IPS DF 6.9 (cell line): Measurements from ENCODE around the gene INO80.
A peak's percentile ranks its signal among the peaks of the same experiment; 100 is the strongest.

ENCODE experiments used
- DNase-seq: peaks from one replicate; pipeline ENCODE4 v3.0.0-alpha.2; 2013; ENCODE audit warnings: low read depth, low spot score
- H3K27ac ChIP-seq: one replicate; pipeline ENCODE4 v1.5.1; 2013; ENCODE audit warnings: low read length, control low read depth
- H3K27me3 ChIP-seq: 2 replicates; pipeline ENCODE4 v1.6.1; 2013; ENCODE audit warnings: mild to moderate bottlenecking, low read length; ENCODE audit not compliant: control insufficient read depth, insufficient read depth
- H3K36me3 ChIP-seq: 2 replicates; pipeline ENCODE4 v1.6.1; 2013; ENCODE audit warnings: low read length; ENCODE audit not compliant: control insufficient read depth, insufficient read depth
- H3K4me1 ChIP-seq: 2 replicates; pipeline ENCODE4 v1.6.1; 2013; ENCODE audit warnings: low read length; ENCODE audit not compliant: control insufficient read depth, insufficient read depth
- H3K4me3 ChIP-seq: 2 replicates; pipeline ENCODE4 v1.5.1; 2013; ENCODE audit warnings: mild to moderate bottlenecking, low read length
- H3K9me3 ChIP-seq: 2 replicates; pipeline ENCODE4 v1.6.1; 2013; ENCODE audit warnings: low read length, inconsistent platforms; ENCODE audit not compliant: control insufficient read depth, insufficient read depth
- WGBS: extraction: QIAGEN DNeasy Blood & Tissue Kit; methylation state at CpG from one replicate; pipeline ENCODE4 v1.1.7; 2013; ENCODE audit warnings: mixed read lengths, missing lambda C conversion rate; ENCODE audit not compliant: insufficient read length, insufficient coverage; 5-methylcytosine and 5-hydroxymethylcytosine counted together

Gene INO80

GRCh38 chr15:41121951-41122350 is 5.9 kb upstream of the INO80 start:
- WGBS, result no CpG with 5 or more reads among the region's 5 CpGs
- no peak overlapping the region for H3K27ac ChIP-seq
- H3K4me3 ChIP-seq, result no peak overlapping the region
- DNase-seq, result no peak
- no peaks in the 10 kb centered on the region for H3K4me1 ChIP-seq
- no peaks in the 10 kb centered on the region for H3K27me3 ChIP-seq
- H3K9me3 ChIP-seq, result no peaks in the 10 kb centered on the region
- H3K36me3 ChIP-seq, result no peaks in the 10 kb centered on the region

GRCh38 chr15:41116962-41117252 is 827 bp upstream of the INO80 start:
- Histone ChIP-seq H3K4me3 (peak overlapping the region; percentile 86; the same call in 1 of the 2 replicates), H3K4me1 (no peaks in the 10 kb centered on the region), H3K27ac (no peak overlapping the region), H3K27me3 (no peaks in the 10 kb centered on the region), H3K9me3 (no peaks in the 10 kb centered on the region), H3K36me3 (no peaks in the 10 kb centered on the region)
- DNase-seq, result no peak
- WGBS, result no CpG with 5 or more reads among the region's 6 CpGs

- Histone ChIP-seq H3K36me3 (no peaks in the 10 kb centered on the region), H3K4me3 (peak overlapping the region; percentile 86), H3K4me1 (no peaks in the 10 kb centered on the region), H3K27me3 (no peaks in the 10 kb centered on the region), H3K9me3 (no peaks in the 10 kb centered on the region), H3K27ac (no peak overlapping the region)
- WGBS, result no CpG with 5 or more reads among the region's 46 CpGs
- no peak for DNase-seq
Observed at GRCh38 chr15:41115652-41116115, 396 bp downstream of the INO80 start.

- Histone ChIP-seq H3K27ac (no peak overlapping the region), H3K36me3 (no peaks in the 10 kb centered on the region), H3K9me3 (no peaks in the 10 kb centered on the region), H3K4me3 (peak overlapping the region; percentile 86), H3K27me3 (no peaks in the 10 kb centered on the region), H3K4me1 (no peaks in the 10 kb centered on the region)
- DNase-seq, result peak; percentile 20
- WGBS, result no CpG with 5 or more reads among the region's 10 CpGs
Observed at GRCh38 chr15:41115161-41115651, 874 bp downstream of the INO80 start.

GRCh38 chr15:41106947-41107346 is 9.1 kb downstream of the INO80 start:
- WGBS, result no CpG with 5 or more reads among the region's 5 CpGs
- no peaks in the 10 kb centered on the region for H3K9me3 ChIP-seq
- no peaks in the 10 kb centered on the region for H3K4me1 ChIP-seq
- no peak for DNase-seq
- H3K36me3 ChIP-seq, result no peaks in the 10 kb centered on the region
- H3K27ac ChIP-seq, result no peak overlapping the region
- no peaks in the 10 kb centered on the region for H3K27me3 ChIP-seq
- H3K4me3 ChIP-seq, result no peak overlapping the region

GRCh38 chr15:41105348-41106334 is 10.4 kb downstream of the INO80 start:
- no peaks in the 10 kb centered on the region for H3K9me3 ChIP-seq
- H3K4me3 ChIP-seq, result no peak overlapping the region
- H3K4me1 ChIP-seq, result no peaks in the 10 kb centered on the region
- DNase-seq, result no peak
- H3K36me3 ChIP-seq, result no peaks in the 10 kb centered on the region
- no peak overlapping the region for H3K27ac ChIP-seq
- no peaks in the 10 kb centered on the region for H3K27me3 ChIP-seq
- WGBS, result no CpG with 5 or more reads among the region's 11 CpGs

GRCh38 chr15:41104234-41104633 is 11.8 kb downstream of the INO80 start:
- DNase-seq, result no peak
- Histone ChIP-seq H3K36me3 (no peaks in the 10 kb centered on the region), H3K9me3 (no peaks in the 10 kb centered on the region), H3K4me1 (no peaks in the 10 kb centered on the region), H3K27me3 (no peaks in the 10 kb centered on the region), H3K27ac (no peak overlapping the region), H3K4me3 (no peak overlapping the region)
- WGBS, result no CpG with 5 or more reads among the region's 2 CpGs

GRCh38 chr15:41102854-41103253 is 13.2 kb downstream of the INO80 start:
- no peak overlapping the region for H3K4me3 ChIP-seq
- DNase-seq, result no peak
- no peaks in the 10 kb centered on the region for H3K4me1 ChIP-seq
- H3K9me3 ChIP-seq, result no peaks in the 10 kb centered on the region
- no peaks in the 10 kb centered on the region for H3K36me3 ChIP-seq
- H3K27ac ChIP-seq, result no peak overlapping the region
- no peaks in the 10 kb centered on the region for H3K27me3 ChIP-seq
- WGBS, result no CpG with 5 or more reads among the region's 2 CpGs

- Histone ChIP-seq H3K4me3 (no peak overlapping the region), H3K36me3 (no peaks in the 10 kb centered on the region; the same call in 1 of the 2 replicates), H3K9me3 (no peaks in the 10 kb centered on the region), H3K27ac (no peak overlapping the region), H3K27me3 (no peaks in the 10 kb centered on the region), H3K4me1 (no peaks in the 10 kb centered on the region)
- DNase-seq, result no peak
- whole genome bisulfite sequencing, result no CpG with 5 or more reads among the region's 6 CpGs
Observed at GRCh38 chr15:41096178-41096577, 19.9 kb downstream of the INO80 start.

- H3K27me3 ChIP-seq, result no peaks in the 10 kb centered on the region
- no CpG with 5 or more reads among the region's 3 CpGs for WGBS
- H3K4me3 ChIP-seq, result no peak overlapping the region
- DNase-seq, result no peak
- no peaks in the 10 kb centered on the region for H3K4me1 ChIP-seq
- no peaks in the 10 kb centered on the region for H3K9me3 ChIP-seq
- peaks cover 12% of the 10 kb centered on the region; the same call in 1 of the 2 replicates for H3K36me3 ChIP-seq
- H3K27ac ChIP-seq, result no peak overlapping the region
Observed at GRCh38 chr15:41085029-41085428, 31.1 kb downstream of the INO80 start.
